Measurements from ENCODE around the gene LAMTOR3.

GRCh38 chr4:99835942-99836341 is 58.3 kb downstream of the LAMTOR3 start:
- TF ChIP-seq CTCF (IDR thresholded peaks at IDR 0.05; ENCODE audit: poor library complexity) (no peak), EZH2phosphoT487 (IDR thresholded peaks at IDR 0.05; ENCODE audit: low read depth, severe bottlenecking, unreplicated experiment) (no peak), EZH2 (IDR thresholded peaks at IDR 0.05; ENCODE audit: borderline replicate concordance) (no peak)

Measured in hepatocyte (in vitro differentiated cells).